ENCODE data around the gene CDKL2. TPM values are rescaled to one million over a fixed set of nuclear protein-coding genes. Genes with fewer than 3 reads are reported as not detected.
A peak's percentile ranks its signal among the peaks of the same experiment; 100 is the strongest.

The CDKL2 gene
- polyA plus RNA-seq, 2 of the 4 experiments (the other 2 are of a cell fraction), result 0.84 to 2.1 TPM

DNA sequence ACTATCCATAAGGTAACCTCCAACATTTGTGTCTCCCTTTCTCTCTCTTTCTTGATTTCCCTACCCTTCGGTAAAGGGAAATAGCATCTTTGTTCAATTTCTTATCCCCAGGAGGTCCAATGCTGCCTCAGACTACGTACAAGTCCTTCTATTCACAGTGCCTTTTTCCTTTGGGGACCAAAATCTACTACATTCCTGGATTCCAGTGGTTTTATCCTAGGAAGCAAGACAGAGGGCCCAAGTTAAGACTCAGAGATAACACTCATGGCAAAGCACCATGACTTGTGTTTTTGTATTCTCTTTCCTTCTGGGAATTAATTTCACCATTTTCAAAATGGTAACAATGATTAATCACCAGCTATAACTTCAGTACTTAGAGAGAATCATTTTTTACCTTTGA is 32.3 kb upstream of the CDKL2 start:
- Histone ChIP-seq H3K4me1 (peaks cover 43% of the 10 kb centered on the region; the same call in 2 of the 3 replicates), H3K27ac (no peak overlapping the region), H3K9me3 (no peaks in the 10 kb centered on the region), H3K4me2 (no peak overlapping the region), H3K4me3 (no peak overlapping the region)
- DNase-seq (ENCODE audit: low read depth in 1 of 2, low spot score in 1 of 2) (no peak), FAIRE-seq (no peak), ATAC-seq (no peak)
- CTCF ChIA-PET, result no interaction called here
- TF ChIP-seq SMC3 (IDR thresholded peaks at IDR 0.05) (no peak), ZC3H11A (IDR thresholded peaks at IDR 0.05) (no peak), HDAC2 (IDR thresholded peaks at IDR 0.05) (no peak), RAD21 (conservative IDR thresholded peaks at IDR 0.05 in 1 of 2, IDR thresholded peaks at IDR 0.05 in 1 of 2) (no peak), ZNF302 (CRISPR knock-in tag; IDR thresholded peaks at IDR 0.05) (no peak), GATA3 (IDR thresholded peaks at IDR 0.05; ENCODE audit: borderline replicate concordance) (no peak), EP300 (IDR thresholded peaks at IDR 0.05) (no peak), FOXS1 (CRISPR knock-in tag; IDR thresholded peaks at IDR 0.05) (no peak)
- TF ChIP-seq, protein P1, sequence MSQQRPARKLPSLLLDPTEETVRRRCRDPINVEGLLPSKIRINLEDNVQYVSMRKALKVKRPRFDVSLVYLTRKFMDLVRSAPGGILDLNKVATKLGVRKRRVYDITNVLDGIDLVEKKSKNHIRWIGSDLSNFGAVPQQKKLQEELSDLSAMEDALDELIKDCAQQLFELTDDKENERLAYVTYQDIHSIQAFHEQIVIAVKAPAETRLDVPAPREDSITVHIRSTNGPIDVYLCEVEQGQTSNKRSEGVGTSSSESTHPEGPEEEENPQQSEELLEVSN (IDR thresholded peaks at IDR 0.05; ENCODE audit: borderline replicate concordance, low read depth), result no peak
- WGBS (ENCODE audit: missing lambda C conversion rate), result 87% methylated on average over 2 of the region's 2 CpGs
- POLR2A ChIA-PET, result no interaction called here

DNA sequence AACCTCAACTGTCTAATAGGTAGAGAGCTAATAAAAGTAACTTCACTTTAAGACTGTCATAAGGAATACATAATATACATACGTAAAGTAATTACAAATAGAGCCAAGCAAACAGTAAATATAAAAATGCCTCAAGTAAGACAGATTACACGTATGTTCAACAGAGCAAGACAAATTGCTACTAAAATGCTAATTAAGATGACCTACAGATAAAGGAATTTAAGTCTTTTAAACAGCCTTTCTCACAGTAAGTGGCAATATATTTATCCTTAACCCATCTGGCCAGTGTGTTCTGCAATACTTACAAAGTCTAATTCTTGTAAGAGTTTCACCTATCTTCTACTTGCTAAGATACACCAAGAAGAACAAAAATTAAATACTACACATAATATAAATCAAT is 30.2 kb upstream of the CDKL2 start:
- 74% methylated on average over 2 of the region's 2 CpGs for WGBS (ENCODE audit: missing lambda C conversion rate)
- no peak overlapping the region for H3K27ac ChIP-seq
- no peak for DNase-seq (ENCODE audit: low read depth in 1 of 2, low spot score in 1 of 2)
- no peak for FAIRE-seq
- no peaks in the 10 kb centered on the region for H3K9me3 ChIP-seq
- ChIA-PET POLR2A (interaction anchor here (0.7 kb wide), 1 partner anchor 63 kb away, joined by 3 read pairs; no protein-coding TSS in a partner anchor), CTCF (interaction anchor here (0.9 to 1.6 kb wide), 2 partner anchors 12 to 63 kb away, joined by 3 to 5 read pairs; partner anchors contain the start of gene USO1)
- peaks cover 29% of the 10 kb centered on the region; the same call in 2 of the 3 replicates for H3K4me1 ChIP-seq
- H3K4me3 ChIP-seq, result no peak overlapping the region
- H3K4me2 ChIP-seq, result 0 out of 3 replicates have a peak overlapping the region, but pooled peaks have one; percentile 14
- ATAC-seq, result no peak
- TF ChIP-seq NR3C1 (IDR thresholded peaks at IDR 0.05) (no peak), NFE2L2 (conservative IDR thresholded peaks at IDR 0.05; ENCODE audit: low read length) (no peak), RFX5 (IDR thresholded peaks at IDR 0.05) (no peak), EHF (CRISPR knock-in tag; IDR thresholded peaks at IDR 0.05) (no peak), FOSB (CRISPR knock-in tag; IDR thresholded peaks at IDR 0.05) (no peak), BHLHE40 (IDR thresholded peaks at IDR 0.05; ENCODE audit: low read depth, low read length) (no peak), RARB (CRISPR knock-in tag; IDR thresholded peaks at IDR 0.05) (no peak), HOXA7 (CRISPR knock-in tag; IDR thresholded peaks at IDR 0.05) (no peak), HOXB13 (CRISPR knock-in tag; IDR thresholded peaks at IDR 0.05; ENCODE audit: low read depth) (no peak), ZNF302 (CRISPR knock-in tag; IDR thresholded peaks at IDR 0.05) (no peak), POLR2AphosphoS2 (conservative IDR thresholded peaks at IDR 0.05; ENCODE audit: low read length) (no peak), ZSCAN20 (CRISPR knock-in tag; IDR thresholded peaks at IDR 0.05) (no peak), ZC3H11A (IDR thresholded peaks at IDR 0.05) (no peak)
- TF ChIP-seq, protein P2, sequence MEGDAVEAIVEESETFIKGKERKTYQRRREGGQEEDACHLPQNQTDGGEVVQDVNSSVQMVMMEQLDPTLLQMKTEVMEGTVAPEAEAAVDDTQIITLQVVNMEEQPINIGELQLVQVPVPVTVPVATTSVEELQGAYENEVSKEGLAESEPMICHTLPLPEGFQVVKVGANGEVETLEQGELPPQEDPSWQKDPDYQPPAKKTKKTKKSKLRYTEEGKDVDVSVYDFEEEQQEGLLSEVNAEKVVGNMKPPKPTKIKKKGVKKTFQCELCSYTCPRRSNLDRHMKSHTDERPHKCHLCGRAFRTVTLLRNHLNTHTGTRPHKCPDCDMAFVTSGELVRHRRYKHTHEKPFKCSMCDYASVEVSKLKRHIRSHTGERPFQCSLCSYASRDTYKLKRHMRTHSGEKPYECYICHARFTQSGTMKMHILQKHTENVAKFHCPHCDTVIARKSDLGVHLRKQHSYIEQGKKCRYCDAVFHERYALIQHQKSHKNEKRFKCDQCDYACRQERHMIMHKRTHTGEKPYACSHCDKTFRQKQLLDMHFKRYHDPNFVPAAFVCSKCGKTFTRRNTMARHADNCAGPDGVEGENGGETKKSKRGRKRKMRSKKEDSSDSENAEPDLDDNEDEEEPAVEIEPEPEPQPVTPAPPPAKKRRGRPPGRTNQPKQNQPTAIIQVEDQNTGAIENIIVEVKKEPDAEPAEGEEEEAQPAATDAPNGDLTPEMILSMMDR (IDR thresholded peaks at IDR 0.05), result no peak
- TF ChIP-seq, protein P3, sequence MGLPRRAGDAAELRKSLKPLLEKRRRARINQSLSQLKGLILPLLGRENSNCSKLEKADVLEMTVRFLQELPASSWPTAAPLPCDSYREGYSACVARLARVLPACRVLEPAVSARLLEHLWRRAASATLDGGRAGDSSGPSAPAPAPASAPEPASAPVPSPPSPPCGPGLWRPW (IDR thresholded peaks at IDR 0.05), result no peak
- TF ChIP-seq, protein P4, sequence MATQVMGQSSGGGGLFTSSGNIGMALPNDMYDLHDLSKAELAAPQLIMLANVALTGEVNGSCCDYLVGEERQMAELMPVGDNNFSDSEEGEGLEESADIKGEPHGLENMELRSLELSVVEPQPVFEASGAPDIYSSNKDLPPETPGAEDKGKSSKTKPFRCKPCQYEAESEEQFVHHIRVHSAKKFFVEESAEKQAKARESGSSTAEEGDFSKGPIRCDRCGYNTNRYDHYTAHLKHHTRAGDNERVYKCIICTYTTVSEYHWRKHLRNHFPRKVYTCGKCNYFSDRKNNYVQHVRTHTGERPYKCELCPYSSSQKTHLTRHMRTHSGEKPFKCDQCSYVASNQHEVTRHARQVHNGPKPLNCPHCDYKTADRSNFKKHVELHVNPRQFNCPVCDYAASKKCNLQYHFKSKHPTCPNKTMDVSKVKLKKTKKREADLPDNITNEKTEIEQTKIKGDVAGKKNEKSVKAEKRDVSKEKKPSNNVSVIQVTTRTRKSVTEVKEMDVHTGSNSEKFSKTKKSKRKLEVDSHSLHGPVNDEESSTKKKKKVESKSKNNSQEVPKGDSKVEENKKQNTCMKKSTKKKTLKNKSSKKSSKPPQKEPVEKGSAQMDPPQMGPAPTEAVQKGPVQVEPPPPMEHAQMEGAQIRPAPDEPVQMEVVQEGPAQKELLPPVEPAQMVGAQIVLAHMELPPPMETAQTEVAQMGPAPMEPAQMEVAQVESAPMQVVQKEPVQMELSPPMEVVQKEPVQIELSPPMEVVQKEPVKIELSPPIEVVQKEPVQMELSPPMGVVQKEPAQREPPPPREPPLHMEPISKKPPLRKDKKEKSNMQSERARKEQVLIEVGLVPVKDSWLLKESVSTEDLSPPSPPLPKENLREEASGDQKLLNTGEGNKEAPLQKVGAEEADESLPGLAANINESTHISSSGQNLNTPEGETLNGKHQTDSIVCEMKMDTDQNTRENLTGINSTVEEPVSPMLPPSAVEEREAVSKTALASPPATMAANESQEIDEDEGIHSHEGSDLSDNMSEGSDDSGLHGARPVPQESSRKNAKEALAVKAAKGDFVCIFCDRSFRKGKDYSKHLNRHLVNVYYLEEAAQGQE (IDR thresholded peaks at IDR 0.05), result no peak
